Colonic mucosa (tissue), 4 donors: Measurements from ENCODE around the gene CRISP2. TPM values are rescaled to one million over a fixed set of nuclear protein-coding genes. Genes with fewer than 3 reads are reported as not detected.

Source experiments
- DNase-seq: peaks from one replicate; pipeline ENCODE4 v3.0.0-alpha.2; 2020
- H3K27ac ChIP-seq: fragments of 200-600 bp; one replicate; pipeline ENCODE4 v1.8.0; 2021
- H3K27me3 ChIP-seq: fragments of 200-600 bp; one replicate; pipeline ENCODE4 v1.8.0; 2021
- H3K36me3 ChIP-seq: fragments of 200-600 bp; one replicate; pipeline ENCODE4 v1.8.0; 2021
- H3K4me1 ChIP-seq: fragments of 200-600 bp; one replicate; pipeline ENCODE4 v1.8.0; 2021; ENCODE audit warnings: mild to moderate bottlenecking
- H3K4me3 ChIP-seq: fragments of 200-600 bp; one replicate; pipeline ENCODE4 v1.8.0; 2021
- H3K9ac ChIP-seq, 2 donors: one replicate each; pipeline ENCODE4 v1.7.0; 2013; ENCODE audit warnings: control low read depth in 2 of 2, low read depth in 2 of 2, low read length in 2 of 2
- H3K9me3 ChIP-seq: fragments of 200-600 bp; one replicate; pipeline ENCODE4 v1.8.0; 2021
- intact Hi-C: fragments of 100-400 bp; cut with DNase I; formaldehyde crosslinking; loops from one replicate; pipeline ENCODE4 v1.14.1; 2022
- total RNA-seq, 2 donors: library from RNA; stranded (reverse); fragmentation: NEBNext Ultra II Directional in 1 of 2; extraction: Animal tissue kit (Norgen Biotek cat#: 25700) in 1 of 2; gene quantifications; one replicate each; pipeline ENCODE4 v1.2.1, GENCODE V29; 2021
- TF ChIP-seq, protein P1 (sequence below): fragments of 200-600 bp; IDR thresholded peaks from one replicate; pipeline ENCODE4 v1.8.0; 2022; ENCODE audit warnings: antibody characterized with exemption, mild to moderate bottlenecking
- donor health status: healthy.
- donor health status: DM: no; HTN: no; CAD: no.
- donor health status: DM: no; HTN: no; CAD: no.

The CRISP2 gene
- total RNA-seq, 2 donors from 2014 or later, result not detected

DNA sequence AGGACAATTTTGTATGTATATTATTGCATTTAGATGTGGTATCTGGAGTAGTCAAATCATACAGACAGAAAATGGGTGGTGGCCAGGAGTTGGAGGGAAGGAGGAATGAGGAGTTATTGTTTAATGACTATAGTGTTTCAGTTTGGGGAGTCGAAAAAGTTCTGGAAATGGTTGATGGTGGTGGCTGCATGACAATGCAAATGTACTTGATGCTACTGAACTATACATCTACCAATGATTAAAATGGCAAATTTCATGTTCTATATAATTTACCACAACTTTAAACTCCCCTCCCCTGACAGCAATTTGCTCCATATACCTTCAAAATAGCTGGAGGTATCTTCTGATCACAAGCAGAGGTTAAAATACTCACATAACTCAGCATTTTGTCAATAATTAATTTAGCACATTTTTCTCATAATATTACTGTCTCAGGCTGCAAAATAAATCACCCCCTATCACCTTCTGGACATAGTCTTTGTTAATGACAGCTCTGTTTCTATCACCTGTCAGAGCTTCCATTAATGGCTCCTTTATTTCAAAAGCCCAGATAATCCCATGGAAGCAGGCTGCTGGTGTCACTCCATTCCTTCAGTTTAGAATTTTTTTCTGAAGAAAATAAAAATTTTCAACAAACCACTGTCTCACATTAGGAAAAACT lies 51.0 kb downstream of the CRISP2 start:
- intact Hi-C loops, result no loop called here
- Histone ChIP-seq H3K27me3 (no peaks in the 10 kb centered on the region), H3K36me3 (no peaks in the 10 kb centered on the region), H3K4me1 (no peaks in the 10 kb centered on the region), H3K27ac (no peak overlapping the region), H3K9ac (no peak overlapping the region), H3K4me3 (no peak overlapping the region), H3K9me3 (no peaks in the 10 kb centered on the region)
- TF ChIP-seq, protein P1, sequence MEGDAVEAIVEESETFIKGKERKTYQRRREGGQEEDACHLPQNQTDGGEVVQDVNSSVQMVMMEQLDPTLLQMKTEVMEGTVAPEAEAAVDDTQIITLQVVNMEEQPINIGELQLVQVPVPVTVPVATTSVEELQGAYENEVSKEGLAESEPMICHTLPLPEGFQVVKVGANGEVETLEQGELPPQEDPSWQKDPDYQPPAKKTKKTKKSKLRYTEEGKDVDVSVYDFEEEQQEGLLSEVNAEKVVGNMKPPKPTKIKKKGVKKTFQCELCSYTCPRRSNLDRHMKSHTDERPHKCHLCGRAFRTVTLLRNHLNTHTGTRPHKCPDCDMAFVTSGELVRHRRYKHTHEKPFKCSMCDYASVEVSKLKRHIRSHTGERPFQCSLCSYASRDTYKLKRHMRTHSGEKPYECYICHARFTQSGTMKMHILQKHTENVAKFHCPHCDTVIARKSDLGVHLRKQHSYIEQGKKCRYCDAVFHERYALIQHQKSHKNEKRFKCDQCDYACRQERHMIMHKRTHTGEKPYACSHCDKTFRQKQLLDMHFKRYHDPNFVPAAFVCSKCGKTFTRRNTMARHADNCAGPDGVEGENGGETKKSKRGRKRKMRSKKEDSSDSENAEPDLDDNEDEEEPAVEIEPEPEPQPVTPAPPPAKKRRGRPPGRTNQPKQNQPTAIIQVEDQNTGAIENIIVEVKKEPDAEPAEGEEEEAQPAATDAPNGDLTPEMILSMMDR, result no peak
- DNase-seq, result no peak

DNA sequence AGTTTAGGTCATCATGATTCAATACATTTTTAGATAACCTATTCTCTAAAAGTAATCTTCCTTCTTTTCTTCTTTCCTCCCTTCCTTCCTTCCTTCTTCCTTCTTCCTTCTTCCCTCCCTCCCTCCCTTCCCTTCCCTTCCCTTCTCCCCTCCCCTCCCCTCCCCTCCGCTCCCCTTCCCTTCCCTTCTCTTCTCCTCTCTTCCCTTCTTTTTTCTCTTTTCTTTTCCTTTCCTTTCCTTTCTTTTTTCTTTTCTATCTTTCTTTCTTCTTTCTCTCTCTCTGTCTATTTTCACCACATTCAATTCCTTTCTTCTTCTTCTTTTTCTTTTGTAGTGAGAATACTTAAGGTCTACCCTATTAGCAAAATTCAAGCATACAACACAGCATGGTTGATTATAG lies 59.4 kb downstream of the CRISP2 start:
- intact Hi-C loops, result no loop called here
- TF ChIP-seq, protein P1, result no peak
- DNase-seq, result no peak
- Histone ChIP-seq H3K4me1 (no peaks in the 10 kb centered on the region), H3K36me3 (no peaks in the 10 kb centered on the region), H3K27ac (no peak overlapping the region), H3K9me3 (no peaks in the 10 kb centered on the region), H3K9ac (no peak overlapping the region), H3K4me3 (no peak overlapping the region), H3K27me3 (no peaks in the 10 kb centered on the region)

DNA sequence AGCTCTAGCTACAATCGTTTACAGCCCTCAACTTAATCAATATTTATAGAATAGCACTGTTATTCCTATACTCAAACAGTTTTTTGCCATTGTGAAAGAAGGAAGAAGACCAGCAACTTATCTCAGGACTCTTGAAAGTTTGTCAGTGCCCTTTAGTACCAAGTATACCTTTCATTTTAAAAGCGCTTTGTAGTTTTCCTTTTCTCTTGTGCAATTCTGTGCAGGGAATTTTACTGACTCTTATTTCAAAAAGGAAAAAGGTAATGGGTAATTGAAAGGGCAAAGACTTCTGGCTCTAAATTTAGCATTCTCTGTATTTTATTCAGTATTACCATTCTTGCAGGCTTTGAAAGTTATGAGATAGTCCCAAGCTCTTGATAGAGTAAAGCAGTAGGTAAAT lies 59.9 kb downstream of the CRISP2 start:
- no peak overlapping the region for H3K4me3 ChIP-seq
- no peak overlapping the region for H3K27ac ChIP-seq
- TF ChIP-seq, protein P1, result no peak
- no peaks in the 10 kb centered on the region for H3K27me3 ChIP-seq
- H3K36me3 ChIP-seq, result no peaks in the 10 kb centered on the region
- DNase-seq, result no peak
- no peak overlapping the region for H3K9ac ChIP-seq
- H3K9me3 ChIP-seq, result no peaks in the 10 kb centered on the region
- intact Hi-C loops, result no loop called here
- no peaks in the 10 kb centered on the region for H3K4me1 ChIP-seq

DNA sequence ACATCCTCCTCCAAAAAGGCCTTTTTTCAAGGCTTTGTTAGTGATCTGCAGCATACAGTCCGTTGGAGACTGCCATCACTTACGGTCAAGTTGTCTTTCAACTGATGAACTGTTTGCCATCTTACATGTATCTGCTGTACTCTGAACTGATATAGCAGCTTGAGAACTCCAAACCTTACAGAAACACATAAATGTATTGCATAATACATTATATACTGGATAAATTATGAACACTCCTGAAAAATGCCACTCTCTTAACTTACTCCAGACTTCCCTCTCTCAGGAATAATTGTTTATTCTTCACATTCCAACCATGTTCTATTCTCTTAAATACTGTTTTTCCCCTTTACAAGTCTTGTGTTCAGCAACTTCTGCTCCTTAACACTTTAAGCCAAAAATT lies 62.1 kb downstream of the CRISP2 start:
- no peak for DNase-seq
- intact Hi-C loops, result no loop called here
- Histone ChIP-seq H3K4me3 (no peak overlapping the region), H3K9ac (no peak overlapping the region), H3K36me3 (no peaks in the 10 kb centered on the region), H3K9me3 (no peaks in the 10 kb centered on the region), H3K27ac (no peak overlapping the region), H3K27me3 (no peaks in the 10 kb centered on the region), H3K4me1 (no peaks in the 10 kb centered on the region)
- TF ChIP-seq, protein P1, result no peak

DNA sequence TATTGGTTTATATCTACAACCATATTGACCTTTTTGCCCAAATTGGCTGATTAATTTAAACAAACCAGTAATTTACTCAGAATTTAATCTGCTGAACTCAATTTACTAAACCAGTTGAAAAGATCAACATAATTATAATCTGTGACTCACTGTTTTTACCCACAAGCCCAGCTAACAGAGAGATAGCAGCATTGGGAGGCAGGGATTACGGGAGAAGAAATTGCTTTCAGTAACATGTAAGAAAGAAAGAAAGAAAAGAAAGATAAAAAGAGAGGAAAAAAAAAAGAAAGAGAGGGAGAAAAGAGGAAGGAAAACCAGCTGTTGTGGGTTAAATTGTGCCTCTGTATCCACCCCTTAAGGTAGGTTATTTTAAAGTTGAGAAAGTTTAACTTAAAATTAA lies 63.4 kb downstream of the CRISP2 start:
- Histone ChIP-seq H3K4me1 (no peaks in the 10 kb centered on the region), H3K27me3 (no peaks in the 10 kb centered on the region), H3K27ac (no peak overlapping the region), H3K4me3 (no peak overlapping the region), H3K9me3 (no peaks in the 10 kb centered on the region), H3K36me3 (no peaks in the 10 kb centered on the region), H3K9ac (no peak overlapping the region)
- TF ChIP-seq, protein P1, result no peak
- intact Hi-C loops, result no loop called here
- no peak for DNase-seq
